ENCODE measurements around the gene ZC3H18. TPM values are rescaled to one million over a fixed set of nuclear protein-coding genes. Genes with fewer than 3 reads are reported as not detected.

Gene ZC3H18
- total and polyA plus RNA-seq, 2 of the 4 experiments (the other 2 are of a cell fraction), result 3.4 to 21.3 TPM

DNA sequence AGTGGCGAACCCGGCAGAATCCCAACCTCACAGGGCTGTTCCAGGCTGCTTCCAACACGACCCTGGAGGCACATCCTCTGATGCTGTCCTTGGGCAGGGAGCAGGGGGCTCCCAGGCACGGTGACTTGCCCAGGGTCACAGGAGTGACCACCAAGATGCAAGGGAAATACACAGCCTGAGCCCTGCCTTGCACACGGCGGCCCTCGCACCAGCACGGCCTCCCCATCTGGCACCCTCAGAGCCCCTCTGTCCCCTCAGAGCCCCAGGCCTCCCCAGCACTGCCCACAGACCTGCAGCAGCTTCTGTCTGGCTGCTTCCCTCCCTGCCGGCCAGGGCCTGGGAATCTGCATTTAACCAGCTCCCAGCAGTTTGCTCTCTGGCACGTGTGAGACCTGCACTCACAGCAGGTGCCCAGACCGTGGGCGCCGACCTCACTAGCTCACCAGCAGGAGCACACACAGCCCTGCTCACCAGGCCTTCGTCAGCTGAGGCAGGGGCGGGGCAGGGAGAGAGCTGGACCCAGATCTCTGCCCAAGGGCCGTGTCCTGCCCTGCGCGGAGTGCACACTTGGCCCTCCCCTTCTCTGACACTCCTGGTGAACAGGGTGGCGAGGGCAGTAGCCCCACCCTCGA is 29.7 kb upstream of the ZC3H18 start:
- intact Hi-C loops (cut with micrococcal nuclease) (no loop called here), dilution Hi-C loops (cut with HindIII; ENCODE audit: low sequenced_read_pairs, unreplicated experiment) (no loop called here), in situ Hi-C loops (cut with MboI; ENCODE audit: low sequenced_read_pairs) (no loop called here)
- H2BK15ac ChIP-seq (ENCODE audit: low read depth, low read length), result no peak overlapping the region
- no peak overlapping the region for H3K18ac ChIP-seq (ENCODE audit: low read depth, low read length)
- H3K4me3 ChIP-seq (ENCODE audit: insufficient read depth, low read depth, low read length), result no peak overlapping the region
- no peaks in the 10 kb centered on the region for H4K20me1 ChIP-seq (ENCODE audit: insufficient read depth, low read length)
- no peak overlapping the region for H4K5ac ChIP-seq (ENCODE audit: low read depth, low read length)
- WGBS, 2 experiments (ENCODE audit: extremely low coverage in 2 of 2, insufficient read length in 1 of 2), result 56% methylated on average over 10 of the region's 20 CpGs; no CpG with 5 or more reads in 1 of the 2 experiments
- H3K9me3 ChIP-seq (ENCODE audit: control insufficient read depth, insufficient read depth, low read length), result peaks cover 28% of the 10 kb centered on the region
- H2AK9ac ChIP-seq (replicated peaks; ENCODE audit: low read depth, low read length, poor library complexity), result no peak overlapping the region
- no peak overlapping the region for H3K23ac ChIP-seq (ENCODE audit: low read depth, low read length)
- H4K8ac ChIP-seq (ENCODE audit: low read depth in 2 of 2, low read length in 2 of 2), result no peak overlapping the region
- no peak overlapping the region for H2BK120ac ChIP-seq (ENCODE audit: low read depth, low read length)
- peaks cover 39% of the 10 kb centered on the region for H3K27me3 ChIP-seq (ENCODE audit: control insufficient read depth, insufficient read depth, low read length)
- no peak overlapping the region for H3K4me2 ChIP-seq (ENCODE audit: low read depth, low read length)
- no peaks in the 10 kb centered on the region for H3K36me3 ChIP-seq (ENCODE audit: control insufficient read depth, insufficient read depth, low read length)
- no peak overlapping the region for H4K91ac ChIP-seq (ENCODE audit: insufficient read depth, low read depth, low read length)
- TF ChIP-seq SMC3 (IDR thresholded peaks at IDR 0.05; ENCODE audit: low read depth, low read length), result no peak
- TF ChIP-seq ELK1 (IDR thresholded peaks at IDR 0.05; ENCODE audit: borderline replicate concordance, low read depth, low read length), result no peak
- no peak for TF ChIP-seq MAZ (IDR thresholded peaks at IDR 0.05; ENCODE audit: borderline replicate concordance, low read depth, low read length)
- no peaks in the 10 kb centered on the region for H3K4me1 ChIP-seq (ENCODE audit: control insufficient read depth, insufficient read depth, low read length)
- no peak overlapping the region for H2BK5ac ChIP-seq (ENCODE audit: low read depth, low read length, poor library complexity, severe bottlenecking)
- H3K27ac ChIP-seq (ENCODE audit: insufficient read depth, low read length), result no peak overlapping the region
- H2AK5ac ChIP-seq (ENCODE audit: low read depth, low read length), result no peak overlapping the region
- H3K56ac ChIP-seq (ENCODE audit: extremely low read depth, insufficient read depth, low read length), result no peak overlapping the region
- DNase-seq (no peak), ATAC-seq (ENCODE audit: low read depth) (no peak)
- peak overlapping the region; percentile 32 for H2AFZ ChIP-seq (replicated peaks; ENCODE audit: low read length, poor library complexity)
- H3K9ac ChIP-seq (ENCODE audit: low read depth, low read length), result no peak overlapping the region
- H3K9me1 ChIP-seq (ENCODE audit: insufficient read depth, low read length), result no peaks in the 10 kb centered on the region
- H3K79me1 ChIP-seq (ENCODE audit: low read depth in 1 of 2, low read length in 2 of 2), result peaks cover 0 to 5% of the 10 kb centered on the region in 2 experiments; a peak in 2 of 4 replicates
- ChIA-PET POLR2A (ENCODE audit: unreplicated experiment) (no interaction called here), CTCF (interaction anchor here (0.6 kb wide), 1 partner anchor 467 kb away, joined by 3 read pairs; no protein-coding TSS in a partner anchor)
- BruUV-seq (replicated peaks), result no TSS peak
- H3K14ac ChIP-seq (replicated peaks; ENCODE audit: low read depth, low read length), result no peak overlapping the region
- no peak overlapping the region for H2BK20ac ChIP-seq (ENCODE audit: low read depth, low read length)
- no peak overlapping the region for H3K4ac ChIP-seq (ENCODE audit: low read depth, low read length)
